Stimulated activated CD4-positive, alpha-beta T cell treated with anti-CD3 and anti-CD28 coated beads, Interleukin-2, amount 100 ng/mL, for 24 hours (primary cell): ENCODE data around the gene POLR3GL.
"Not testable (repeated sequence)": the region's sequence is repeated elsewhere in the genome, so short reads cannot be mapped to it uniquely, and the experiment has no call there.

Source experiments
- DNase-seq, 2 donors: peaks; one replicate each; pipeline ENCODE4 v3.0.0-alpha.2; 2020

The POLR3GL gene, protein sequence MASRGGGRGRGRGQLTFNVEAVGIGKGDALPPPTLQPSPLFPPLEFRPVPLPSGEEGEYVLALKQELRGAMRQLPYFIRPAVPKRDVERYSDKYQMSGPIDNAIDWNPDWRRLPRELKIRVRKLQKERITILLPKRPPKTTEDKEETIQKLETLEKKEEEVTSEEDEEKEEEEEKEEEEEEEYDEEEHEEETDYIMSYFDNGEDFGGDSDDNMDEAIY

DNA sequence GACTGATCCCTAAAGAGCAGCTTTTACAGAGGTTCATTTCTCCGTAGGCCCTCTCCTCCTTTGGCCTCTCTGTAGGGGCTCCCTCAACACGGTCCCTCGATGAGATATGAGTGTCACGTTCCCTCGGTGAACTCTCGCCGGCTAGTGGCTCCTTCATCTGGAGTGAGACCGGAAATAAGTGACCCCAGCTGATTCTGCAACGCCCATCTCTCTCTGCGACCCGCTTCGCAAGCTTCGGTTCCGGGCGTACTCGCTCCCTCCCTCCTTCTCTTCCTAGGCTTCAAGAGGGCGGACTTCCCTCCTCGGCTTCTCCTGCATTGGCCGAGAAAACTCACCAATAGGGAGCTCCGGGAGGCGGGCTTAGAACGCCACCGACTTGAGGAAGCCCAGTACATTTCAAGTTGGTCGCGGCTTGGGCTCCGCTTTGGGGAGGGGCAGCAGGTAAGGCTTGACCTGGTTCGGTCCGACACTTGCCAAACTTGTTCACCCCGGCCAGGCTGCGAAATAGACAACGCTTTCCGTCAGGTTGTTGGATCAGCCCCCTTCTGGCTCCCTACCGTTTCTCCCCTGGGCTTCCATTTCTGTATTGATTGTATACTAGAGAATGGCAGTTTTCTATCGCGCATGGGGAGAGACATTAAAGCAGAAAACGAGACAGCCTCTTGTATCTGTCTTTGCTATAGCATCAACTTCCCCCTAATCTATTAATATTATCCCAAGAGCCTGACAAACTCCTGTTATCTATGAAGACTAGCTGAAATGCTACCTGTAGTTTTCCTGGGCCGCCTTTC, at the start of gene POLR3GL, which contains the start of gene ANKRD34A:
TSS of gene POLR3GL (plus strand) at position 363 of the 791 bp plus-strand sequence. CDS start 10,176 bp downstream, outside the sequence.
TSS of gene ANKRD34A (minus strand) at position 248 of the 791 bp plus-strand sequence. CDS start 2,816 bp downstream, outside the sequence.
- DNase-seq, result peak; percentile 91 to 92

DNA sequence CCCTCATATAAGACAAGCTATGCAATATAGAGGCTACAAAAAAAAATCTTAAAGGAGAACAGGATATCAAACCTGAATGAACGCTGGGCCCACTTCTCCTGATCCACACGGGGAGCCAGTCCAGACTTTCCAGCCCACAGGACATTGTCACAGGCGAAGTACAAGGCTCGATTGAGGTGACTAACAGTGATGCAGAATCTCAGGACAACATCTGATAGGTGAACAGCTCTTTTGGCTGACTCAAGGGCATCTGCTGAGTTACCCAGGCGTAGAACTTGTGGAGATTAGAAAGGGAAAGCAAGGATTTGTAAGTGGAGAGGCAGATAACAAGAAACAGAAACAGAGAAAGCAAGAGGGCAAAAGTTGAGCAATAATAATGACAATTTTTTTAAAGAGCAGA, 47.7 kb upstream of the POLR3GL start:
- DNase-seq, result no peak

DNA sequence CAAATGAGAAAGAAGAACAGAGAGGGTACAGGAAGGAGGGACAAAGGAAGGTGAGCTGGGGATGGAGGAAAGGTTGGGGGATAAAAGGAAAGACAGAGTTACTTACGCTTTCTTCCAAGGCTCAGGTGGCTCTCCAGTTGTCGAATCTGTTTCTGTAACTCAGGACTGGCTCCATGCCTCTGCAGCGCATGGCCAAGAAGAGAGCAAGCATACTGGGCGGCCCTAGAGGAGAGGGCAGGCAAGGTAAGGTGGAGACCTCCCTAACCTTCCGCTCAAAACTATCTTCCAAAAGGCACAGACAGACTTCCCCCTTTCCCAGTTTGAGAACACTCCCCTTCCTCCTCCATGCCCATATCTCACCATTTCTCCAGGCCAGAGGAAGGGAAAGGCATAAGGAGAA, 46.9 kb upstream of the POLR3GL start:
- no peak for DNase-seq

DNA sequence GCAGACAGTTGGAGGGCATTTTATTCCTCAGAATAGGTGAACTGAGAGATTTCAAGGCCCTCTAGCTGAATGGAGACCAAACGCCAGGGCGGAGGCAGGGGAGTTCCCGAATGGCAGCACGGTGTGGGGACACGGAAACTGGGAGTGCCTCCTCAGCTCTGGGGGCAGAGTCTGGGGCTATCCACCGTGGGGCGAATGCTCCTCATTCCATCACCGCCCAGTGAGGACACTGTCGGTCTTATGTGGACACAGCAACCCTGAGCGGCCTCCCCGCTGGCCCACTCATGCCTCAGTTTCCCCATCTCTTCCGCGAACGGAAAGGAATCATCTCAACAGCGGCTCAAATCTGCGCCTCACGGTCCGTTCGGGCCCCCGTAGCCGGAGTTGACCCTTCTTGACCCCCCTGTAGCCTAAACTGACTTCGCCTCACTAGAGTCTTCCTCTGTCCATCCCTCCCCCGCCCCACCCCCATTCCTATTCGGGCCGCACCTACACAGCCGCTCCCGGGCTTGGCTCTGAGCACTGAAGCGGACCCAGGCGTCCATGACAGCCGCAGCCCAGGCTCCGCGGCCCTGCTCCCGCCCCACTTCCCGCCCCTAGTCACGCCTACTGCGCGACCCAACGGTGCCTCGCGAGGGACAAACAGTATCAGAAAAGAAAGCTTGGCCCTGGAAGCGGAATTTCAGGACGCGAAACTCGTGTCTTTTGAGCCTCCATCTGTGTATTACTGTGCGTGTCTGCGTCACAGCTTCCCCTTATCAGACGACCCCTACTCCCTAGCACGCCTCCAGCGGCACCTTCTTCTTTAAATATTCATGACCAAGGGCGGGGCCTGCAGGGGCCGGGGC, 46.1 kb upstream of the POLR3GL start, which contains the start of gene PEX11B:
TSS of gene PEX11B (minus strand) at position 574 of the 848 bp plus-strand sequence. CDS start at position 545, 29 bp downstream.
- DNase-seq, result peak; percentile 93

DNA sequence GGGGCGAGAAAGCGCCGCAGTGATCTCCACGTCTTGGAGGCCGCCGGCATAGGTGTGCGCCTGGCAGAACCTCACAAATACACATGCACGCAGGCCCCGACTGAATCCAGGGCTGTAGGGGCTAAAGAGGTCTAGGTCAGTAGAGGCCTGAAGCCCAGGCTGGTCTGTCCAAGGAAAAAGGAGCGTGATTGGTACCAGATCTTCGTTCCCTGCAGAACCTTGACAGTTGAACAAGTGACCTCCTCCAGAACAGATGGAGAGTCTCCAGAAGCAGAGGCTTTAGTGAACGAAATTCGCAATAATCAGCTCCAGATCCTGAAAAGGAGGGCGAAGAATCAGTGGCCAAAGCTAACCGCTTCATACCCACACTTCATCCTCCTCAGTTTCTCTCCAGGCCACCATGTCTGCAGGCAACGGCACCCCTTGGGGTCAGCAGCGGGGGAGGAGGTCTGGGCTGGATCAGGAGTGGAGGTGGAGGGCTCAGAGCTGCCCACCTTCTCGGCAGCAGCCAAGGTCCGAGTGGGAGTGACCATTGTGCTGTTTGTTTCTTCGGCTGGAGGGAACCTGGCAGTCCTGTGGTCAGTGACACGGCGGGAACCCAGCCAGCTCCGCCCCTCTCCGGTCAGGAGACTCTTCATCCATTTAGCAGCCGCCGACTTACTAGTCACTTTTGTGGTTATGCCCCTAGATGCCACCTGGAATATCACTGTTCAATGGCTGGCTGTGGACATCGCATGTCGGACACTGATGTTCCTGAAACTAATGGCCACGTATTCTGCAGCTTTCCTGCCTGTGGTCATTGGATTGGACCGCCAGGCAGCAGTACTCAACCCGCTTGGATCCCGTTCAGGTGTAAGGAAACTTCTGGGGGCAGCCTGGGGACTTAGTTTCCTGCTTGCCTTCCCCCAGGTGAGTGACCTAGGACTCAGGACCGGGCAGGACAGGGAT, 45.2 kb upstream of the POLR3GL start:
- peak; percentile 27 to 35 for DNase-seq

DNA sequence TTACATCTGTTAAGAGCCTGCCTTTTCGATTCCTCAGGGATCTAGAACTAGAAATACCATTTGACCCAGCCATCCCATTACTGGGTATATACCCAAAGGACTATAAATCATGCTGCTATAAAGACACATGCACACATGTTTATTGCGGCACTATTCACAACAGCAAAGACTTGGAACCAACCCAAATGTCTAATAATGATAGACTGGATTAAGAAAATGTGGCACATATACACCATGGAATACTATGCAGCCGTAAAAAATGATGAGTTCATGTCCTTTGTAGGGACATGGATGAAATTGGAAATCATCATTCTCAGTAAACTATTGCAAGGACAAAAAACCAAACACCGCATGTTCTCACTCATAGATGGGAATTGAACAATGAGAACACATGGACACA, 44.2 kb upstream of the POLR3GL start:
- not testable (repeated sequence) for DNase-seq

DNA sequence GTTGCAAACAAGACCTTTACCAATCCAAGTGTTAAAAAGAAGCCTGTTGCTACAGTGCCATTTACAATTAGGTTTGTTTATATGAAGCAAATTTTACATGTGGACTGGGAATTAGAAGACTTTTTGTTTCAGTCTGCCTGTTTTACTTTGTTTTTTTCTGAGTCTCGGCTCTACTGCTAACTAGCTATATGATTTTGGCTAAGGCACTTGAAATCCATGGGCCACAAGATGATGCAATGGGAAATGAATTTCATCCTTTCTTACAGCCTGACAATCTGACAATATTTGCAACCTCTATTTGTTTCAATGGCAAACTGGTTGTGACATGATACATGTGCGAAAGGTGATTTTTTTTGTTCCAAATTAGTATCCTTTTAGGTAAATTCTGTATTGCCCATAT, 42.2 kb upstream of the POLR3GL start:
- DNase-seq, result no peak

DNA sequence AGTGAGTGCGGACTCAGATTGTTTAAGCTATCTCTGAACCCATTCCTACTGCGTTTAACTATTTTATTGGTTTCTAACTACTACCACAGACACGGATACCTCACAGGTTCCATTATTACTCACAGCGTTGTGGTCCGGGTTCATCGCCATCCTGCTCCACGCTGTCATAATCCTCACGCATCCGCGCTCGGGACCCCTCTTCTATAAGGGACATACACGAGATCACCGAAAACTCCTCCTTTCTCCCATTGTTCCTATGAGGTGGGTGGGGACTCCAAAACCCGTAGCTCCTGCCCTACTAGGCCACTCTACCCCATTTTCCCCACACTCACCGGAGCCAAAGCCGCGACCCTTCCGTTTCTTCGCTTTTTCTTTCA, 37.8 kb upstream of the POLR3GL start:
- peak; percentile 60 to 64 for DNase-seq

DNA sequence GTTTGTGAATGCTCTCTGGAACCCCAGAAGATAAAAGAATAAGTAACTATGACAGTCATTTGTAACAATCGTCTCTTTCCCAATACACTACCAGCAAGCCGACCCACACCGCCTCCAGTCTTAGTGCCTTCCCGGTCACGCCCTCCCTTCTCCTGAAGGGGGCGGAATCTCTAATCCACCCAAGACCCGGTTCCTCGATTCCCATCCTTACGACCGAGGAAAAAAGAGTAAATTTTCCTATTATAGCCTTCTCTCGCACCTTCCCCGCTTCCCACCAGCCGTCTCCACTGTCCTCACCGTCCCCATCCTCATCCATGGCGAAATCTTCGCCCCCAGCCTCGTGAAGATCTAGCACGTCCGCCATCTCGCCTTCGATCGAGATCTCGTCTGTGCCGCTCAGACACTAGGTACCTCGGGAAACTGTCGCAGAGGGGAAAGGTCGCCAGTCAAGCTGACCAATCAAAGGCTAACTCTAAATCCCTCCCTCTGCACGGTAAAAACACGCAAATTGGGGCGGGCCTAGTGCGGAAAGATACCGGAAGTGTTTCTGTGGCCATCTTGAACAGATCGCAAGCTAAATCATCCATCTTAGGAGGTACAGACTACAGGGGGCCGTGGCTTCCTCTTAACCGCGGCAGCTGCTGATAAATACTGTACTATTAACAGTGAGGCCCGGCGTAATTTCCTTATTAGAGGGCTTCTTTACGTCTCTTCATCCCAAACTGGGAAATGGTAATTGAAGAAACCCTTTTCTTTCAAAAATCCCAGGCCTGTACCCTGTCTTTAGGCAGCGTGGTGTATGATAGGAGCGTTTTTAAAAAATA, 37.2 kb upstream of the POLR3GL start, which contains the start of gene RBM8A:
TSS of gene RBM8A (minus strand) at position 422 of the 824 bp plus-strand sequence. CDS start at position 364, 58 bp downstream.
- peak; percentile 89 to 92 for DNase-seq

DNA sequence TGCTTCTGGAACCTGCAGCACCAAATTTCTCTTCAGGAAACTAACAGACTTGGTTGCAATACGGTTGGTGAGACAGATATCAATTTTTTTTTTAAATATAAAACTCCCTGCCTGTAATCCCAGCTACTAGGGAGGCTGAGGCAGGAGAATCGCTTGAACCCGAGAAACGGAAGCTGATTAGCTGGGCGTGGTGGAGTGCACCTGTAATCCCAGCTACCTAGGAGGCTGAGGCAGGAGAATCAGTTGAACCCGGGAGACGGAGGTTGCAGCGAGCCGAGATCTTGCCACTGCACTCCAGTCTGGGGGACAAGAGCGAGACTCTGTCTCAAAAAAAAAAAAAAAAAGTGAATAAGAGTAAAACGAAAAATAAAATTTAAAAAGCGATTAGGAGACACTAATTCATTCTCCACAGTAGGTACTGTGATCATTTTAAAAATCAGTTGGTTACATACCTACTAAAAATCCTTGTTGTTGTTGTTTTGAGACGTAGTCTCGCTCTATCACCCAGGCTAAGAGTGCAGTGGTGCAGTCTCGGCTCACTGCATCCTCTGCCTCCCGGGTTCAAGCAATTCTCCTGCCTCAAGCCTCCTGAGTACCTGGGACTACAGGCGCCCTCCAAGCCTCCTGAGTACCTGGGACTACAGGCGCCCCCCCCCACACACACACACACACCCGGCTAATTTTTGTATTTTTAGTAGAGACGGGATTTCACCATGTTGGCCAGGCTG, 36.4 kb upstream of the POLR3GL start:
- peak in 1 of 2 donors; percentile 30 for DNase-seq

DNA sequence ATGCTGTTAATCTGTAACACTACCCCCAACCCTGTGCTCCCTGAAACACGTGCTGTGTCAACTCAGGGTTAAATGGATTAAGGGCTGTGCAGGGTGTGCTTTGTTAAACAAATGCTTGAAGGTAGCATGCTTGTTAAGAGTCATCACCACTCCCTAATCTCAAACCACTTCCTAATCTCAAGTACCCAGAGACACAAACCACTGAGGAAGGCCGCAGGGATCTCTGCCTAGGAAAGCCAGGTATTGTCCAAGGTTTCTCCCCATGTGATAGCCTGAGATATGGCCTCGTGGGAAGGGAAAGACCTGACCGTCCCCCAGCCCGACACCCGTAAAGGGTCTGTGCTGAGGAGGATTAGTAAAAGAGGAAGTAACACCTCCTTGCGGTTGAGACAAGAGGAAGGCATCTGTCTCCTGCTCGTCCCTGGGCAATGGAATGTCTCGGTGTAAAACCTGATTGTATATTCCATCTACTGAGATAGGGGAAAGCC, 31.9 kb upstream of the POLR3GL start:
- peak in 1 of 2 donors; percentile 33 for DNase-seq

DNA sequence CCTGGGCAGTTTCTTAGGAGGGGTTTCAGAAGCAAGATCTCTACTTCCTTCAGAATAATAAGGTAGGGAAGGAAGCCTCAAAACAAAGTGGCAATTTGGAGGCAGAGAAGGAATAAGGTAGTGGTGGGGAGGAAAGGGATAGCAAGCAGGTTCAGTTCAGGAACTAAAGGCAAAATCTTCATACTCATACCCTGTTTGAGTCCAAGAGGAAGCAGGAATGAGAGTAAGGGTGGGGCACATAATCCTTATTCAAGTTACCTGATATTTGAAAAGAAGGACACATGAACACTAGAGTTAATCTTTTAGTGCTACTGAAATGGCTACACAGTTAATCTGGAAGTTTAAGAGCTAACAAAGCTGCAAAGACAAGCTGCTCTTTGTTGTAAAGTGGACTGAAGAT, 28.8 kb upstream of the POLR3GL start:
- no peak for DNase-seq

DNA sequence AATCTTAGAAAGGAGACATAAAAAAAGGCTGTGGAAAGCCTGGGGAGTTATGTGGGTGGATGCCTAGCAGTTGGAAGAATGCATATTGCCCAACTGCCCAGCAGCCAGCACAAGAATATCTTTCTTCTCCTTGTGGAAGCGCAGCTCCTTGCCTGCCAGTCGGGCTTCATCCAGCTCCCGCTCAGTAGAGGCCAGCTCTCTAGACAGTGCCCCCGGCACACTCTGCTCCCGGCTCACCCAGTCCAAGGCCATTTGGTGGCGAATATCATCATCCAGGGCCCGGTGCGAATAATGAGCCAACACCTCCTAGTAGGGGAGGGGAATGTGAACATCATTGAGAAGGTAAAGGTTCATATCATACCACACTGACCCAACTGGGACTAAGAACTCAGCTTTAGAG, 28.2 kb upstream of the POLR3GL start:
- no peak for DNase-seq

DNA sequence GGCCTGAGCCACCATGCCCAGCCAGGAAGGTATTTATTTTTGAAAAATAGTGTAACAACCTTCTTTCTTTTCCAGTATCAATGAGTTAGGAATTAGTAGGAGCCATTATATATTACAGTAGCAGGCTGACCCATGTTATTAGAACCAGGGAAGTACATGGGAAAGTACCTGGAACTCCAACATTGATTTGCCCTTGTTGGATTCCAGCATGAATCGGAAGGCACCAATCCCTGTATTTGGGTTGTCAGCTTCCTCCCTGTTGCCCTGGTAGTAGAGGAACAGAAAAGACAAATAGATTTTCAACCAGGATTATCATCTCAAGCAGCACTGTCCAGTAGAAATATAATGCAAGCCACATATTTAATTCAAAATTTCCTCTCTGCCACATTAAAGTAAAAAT, 27.1 kb upstream of the POLR3GL start:
- DNase-seq, result no peak

DNA sequence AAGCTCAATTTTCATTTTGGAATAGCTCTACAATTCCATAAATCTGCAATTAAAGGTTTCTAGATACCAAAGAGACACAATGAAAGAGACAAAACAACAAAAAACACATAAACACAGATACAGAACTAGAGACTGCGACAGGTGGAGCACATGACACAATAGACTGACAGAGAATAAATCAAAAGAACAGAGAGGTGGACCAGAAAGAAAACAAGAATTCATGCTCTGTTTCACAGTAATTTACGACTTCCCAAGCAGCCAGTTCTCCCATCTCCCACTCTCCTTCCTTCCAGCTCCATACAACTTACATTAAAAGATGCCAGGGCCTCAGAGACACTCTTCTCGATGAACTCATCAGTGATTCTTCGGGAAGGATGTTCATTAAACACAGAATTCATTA, 22.1 kb upstream of the POLR3GL start:
- no peak for DNase-seq

DNA sequence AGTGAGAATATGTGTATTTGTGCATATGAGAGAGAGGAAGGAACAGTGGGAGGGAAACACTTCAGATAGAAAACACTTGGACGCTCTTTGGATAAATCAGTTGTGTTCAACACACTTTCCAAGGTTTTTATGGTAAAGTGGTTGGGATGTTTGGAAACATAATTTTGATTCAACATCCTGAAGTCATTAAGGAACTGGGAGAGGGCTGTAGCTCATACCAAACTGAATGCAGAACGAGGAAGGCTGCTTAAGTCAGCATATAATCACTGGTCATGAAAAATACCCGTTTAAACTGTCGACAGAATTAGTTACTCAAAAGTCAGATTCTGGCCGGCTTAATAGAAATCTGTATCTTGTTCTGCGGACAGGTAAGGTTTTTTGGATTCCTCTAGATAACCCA, 21.6 kb upstream of the POLR3GL start:
- no peak for DNase-seq

DNA sequence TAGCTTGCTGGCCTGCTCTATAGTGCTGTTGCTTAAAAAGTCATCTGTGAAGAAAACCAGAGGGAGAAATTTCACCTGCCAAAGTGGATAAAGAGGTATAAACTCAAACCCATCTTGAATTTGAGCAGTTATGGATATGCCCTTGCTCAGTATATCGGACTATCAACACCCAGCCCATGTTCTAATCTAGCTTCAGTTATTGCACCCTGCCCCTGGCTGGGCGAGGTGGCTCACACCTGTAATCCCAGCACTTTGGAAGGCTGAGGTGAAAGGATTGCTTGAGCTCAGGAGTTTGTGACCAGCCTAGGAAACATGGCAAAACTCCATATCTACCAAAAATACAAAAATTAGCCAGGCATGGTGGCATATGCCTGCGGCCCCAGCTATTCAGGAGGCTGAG, 20.0 kb upstream of the POLR3GL start:
- no peak for DNase-seq

DNA sequence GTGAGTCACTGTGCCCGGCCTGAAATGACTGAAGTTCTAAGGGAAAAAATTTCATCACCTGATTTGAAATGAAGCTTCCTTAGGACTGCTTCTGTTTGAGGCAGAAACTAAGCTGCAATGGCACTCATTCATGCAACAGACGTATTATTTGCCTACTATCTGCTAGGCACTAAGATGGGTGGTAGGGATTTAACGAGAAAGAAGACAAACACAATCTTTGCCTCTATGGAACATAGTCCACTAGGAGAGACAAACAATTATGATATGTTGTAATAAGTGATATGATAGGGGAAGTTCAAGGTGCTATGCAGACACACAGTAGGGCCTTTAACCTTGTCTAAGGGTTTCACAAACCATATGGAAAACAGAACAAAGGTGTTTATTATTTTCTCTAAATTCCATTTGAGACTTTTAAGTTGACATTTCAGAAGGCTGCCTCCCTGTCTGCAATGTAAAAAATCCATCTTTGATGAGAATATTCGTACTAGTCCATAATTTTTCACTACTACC, 18.0 kb upstream of the POLR3GL start:
- no peak for DNase-seq

DNA sequence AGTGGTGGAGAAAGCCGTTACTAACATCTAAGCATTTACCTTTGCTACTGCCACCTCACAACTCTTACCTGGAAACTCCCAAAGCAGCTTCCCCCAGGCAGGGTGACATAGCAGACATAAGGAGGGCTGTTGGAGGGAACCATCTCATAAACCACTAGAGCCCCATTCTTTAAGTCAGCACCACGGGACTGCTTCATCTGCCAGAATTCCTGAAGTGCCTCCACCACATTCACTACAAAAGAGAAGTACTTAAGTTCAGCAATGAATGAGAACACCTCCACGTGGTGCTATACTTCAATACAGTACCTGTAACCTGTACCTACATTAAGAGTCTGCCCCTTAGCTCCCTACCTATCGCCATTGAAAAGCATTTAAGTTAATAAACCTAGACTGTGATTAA, 16.9 kb upstream of the POLR3GL start:
- DNase-seq, result no peak

DNA sequence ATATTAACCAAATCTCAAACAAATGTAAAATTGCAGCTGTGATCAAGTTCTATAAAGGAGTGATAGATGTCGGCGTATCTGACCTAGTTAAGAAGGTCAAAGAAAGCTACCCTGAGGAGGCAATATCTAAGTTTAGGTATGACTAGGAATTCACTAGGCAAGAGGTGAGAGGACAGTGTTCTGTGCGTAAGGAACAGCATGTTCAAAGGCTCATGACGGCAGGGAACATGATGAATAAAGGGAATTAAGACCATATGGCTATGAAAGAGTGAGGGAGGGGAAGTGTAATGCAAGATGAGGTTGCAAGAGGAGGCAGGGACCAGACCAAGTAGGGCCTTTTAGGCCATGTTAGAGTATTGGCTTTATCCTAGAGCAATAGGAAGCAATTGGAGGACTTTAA, 15.3 kb upstream of the POLR3GL start:
- DNase-seq, result no peak
